GM12874 (cell line): ENCODE results near the gene AMOTL2.

Experiments used
- CTCF ChIP-seq: IDR thresholded peaks from 2 replicates; pipeline ENCODE4 v1.5.1; 2011; ENCODE audit warnings: low read depth, mild to moderate bottlenecking, control low read depth, low read length, moderate library complexity; ENCODE audit not compliant: insufficient read depth

Gene AMOTL2

GRCh38 chr3:134374105-134374790, at the start of gene AMOTL2:
TSS of gene AMOTL2 (minus strand) at chr3:134374447. CDS start at chr3:134371433, 3,014 bp downstream.
- TF ChIP-seq CTCF: no peak

- no peak for TF ChIP-seq CTCF
These were observed 48.9 kb upstream of the AMOTL2 start for GRCh38 chr3:134423153-134423552.

- no peak for TF ChIP-seq CTCF
These were observed 45.7 kb upstream of the AMOTL2 start for GRCh38 chr3:134419960-134420321.

- TF ChIP-seq CTCF: no peak
These were observed 45.1 kb upstream of the AMOTL2 start for GRCh38 chr3:134419214-134419959.

GRCh38 chr3:134409041-134409440, 34.8 kb upstream of the AMOTL2 start:
- no peak for TF ChIP-seq CTCF

- TF ChIP-seq CTCF: no peak
These were observed 33.0 kb upstream of the AMOTL2 start for GRCh38 chr3:134407239-134407625.

- no peak for TF ChIP-seq CTCF
These were observed 32.3 kb upstream of the AMOTL2 start for GRCh38 chr3:134406331-134407238.
